Middle frontal gyrus (tissue), 1 donor: ENCODE results near the gene GABRP.

ENCODE experiments used
- DNase-seq: peaks from one replicate; pipeline ENCODE4 v3.0.0-alpha.2; 2015; ENCODE audit warnings: low spot score; ENCODE audit errors: extremely low spot score

The GABRP gene

GRCh38 chr5:170860818-170861666, 77.5 kb downstream of the GABRP start:
- DNase-seq: no peak

GRCh38 chr5:170861667-170861916, 78.1 kb downstream of the GABRP start:
- no peak for DNase-seq

- no peak for DNase-seq
These were observed 78.6 kb downstream of the GABRP start, which contains the start of gene RANBP17 for GRCh38 chr5:170861917-170862766. Gene RANBP17, plus strand, starts transcription at chr5:170862018.

- DNase-seq: no peak
These were observed 80.1 kb downstream of the GABRP start for GRCh38 chr5:170863646-170864045.
